Dedifferentiated amniotic fluid mesenchymal stem cell (primary cell): ENCODE measurements around the gene CTNNBL1.

Source experiments
- DNase-seq: peaks from one replicate; pipeline ENCODE4 v3.0.0-alpha.2; 2016; ENCODE audit errors: extremely low spot score

The CTNNBL1 gene

GRCh38 chr20:37879843-37880242 lies 186.0 kb downstream of the CTNNBL1 start:
- DNase-seq: no peak

- DNase-seq: no peak
Measured at GRCh38 chr20:37880726-37881591, 187.1 kb downstream of the CTNNBL1 start.

- no peak for DNase-seq
Measured at GRCh38 chr20:37881601-37882343, 187.9 kb downstream of the CTNNBL1 start.

- no peak for DNase-seq
Measured at GRCh38 chr20:37882961-37883712, 189.3 kb downstream of the CTNNBL1 start.

GRCh38 chr20:37885042-37885441 lies 191.2 kb downstream of the CTNNBL1 start:
- no peak for DNase-seq

GRCh38 chr20:37885593-37886503 lies 192.0 kb downstream of the CTNNBL1 start:
- DNase-seq: no peak

GRCh38 chr20:37886851-37887297 lies 193.0 kb downstream of the CTNNBL1 start:
- DNase-seq: no peak

- no peak for DNase-seq
Measured at GRCh38 chr20:37888641-37889040, 194.8 kb downstream of the CTNNBL1 start.

GRCh38 chr20:37890108-37890507 lies 196.3 kb downstream of the CTNNBL1 start:
- no peak for DNase-seq

GRCh38 chr20:37890643-37891042 lies 196.8 kb downstream of the CTNNBL1 start:
- no peak for DNase-seq

GRCh38 chr20:37892001-37892400 lies 198.2 kb downstream of the CTNNBL1 start:
- no peak for DNase-seq

- no peak for DNase-seq
Measured at GRCh38 chr20:37893566-37894241, 199.9 kb downstream of the CTNNBL1 start.

GRCh38 chr20:37894454-37894853 lies 200.6 kb downstream of the CTNNBL1 start:
- no peak for DNase-seq

- DNase-seq: no peak
Measured at GRCh38 chr20:37895166-37895565, 201.3 kb downstream of the CTNNBL1 start.

- no peak for DNase-seq
Measured at GRCh38 chr20:37896932-37897548, 203.2 kb downstream of the CTNNBL1 start.

GRCh38 chr20:37898233-37899104 lies 204.6 kb downstream of the CTNNBL1 start:
- no peak for DNase-seq

GRCh38 chr20:37899105-37900045 lies 205.5 kb downstream of the CTNNBL1 start:
- no peak for DNase-seq

GRCh38 chr20:37901240-37901639 lies 207.4 kb downstream of the CTNNBL1 start:
- DNase-seq: no peak
